Gastrocnemius medialis (tissue), 4 donors: Measurements from ENCODE around the gene AUTS2.

Experiments used
- POLR2A ChIP-seq, 2 donors: fragments of 450-650 bp; IDR thresholded peaks; one replicate each; pipeline ENCODE4 v1.6.1; 2017; ENCODE audit warnings: antibody characterized with exemption in 2 of 2, mild to moderate bottlenecking in 2 of 2, moderate library complexity in 2 of 2
- TF ChIP-seq, protein P1 (sequence below), 5 experiments: fragments of 450-650 bp in 3 of 5; fragments of 200-600 bp in 2 of 5; sonication (generic) in 2 of 5; IDR thresholded peaks in 4 of 5; conservative IDR thresholded peaks in 1 of 5; 1 replicate in 4 of 5; 2 replicates in 1 of 5; pipeline ENCODE4 v1.5.1; 2016 to 2019; ENCODE audit warnings: antibody characterized with exemption in 5 of 5, mild to moderate bottlenecking in 3 of 5, moderate library complexity in 3 of 5

DNA sequence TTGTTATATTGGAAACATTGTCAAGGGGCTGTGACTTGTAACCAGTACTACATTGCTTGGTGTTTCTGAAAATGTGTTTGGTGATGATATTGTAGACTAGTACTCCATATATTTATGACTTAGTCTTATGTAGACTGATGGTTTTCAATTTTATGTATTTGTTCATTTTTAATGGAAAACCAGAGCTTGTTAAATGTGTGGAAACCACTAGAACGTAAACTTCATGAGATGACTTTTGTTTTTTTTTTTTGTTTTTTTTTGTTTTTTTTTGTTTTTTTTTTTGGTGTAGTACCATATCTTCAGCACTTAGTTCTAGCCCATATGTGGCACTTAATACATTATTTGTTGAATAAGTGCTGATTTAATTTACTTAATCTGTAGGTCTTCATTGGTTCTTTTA is 518.6 kb downstream of the AUTS2 start:
- no peak for TF ChIP-seq POLR2A (IDR thresholded peaks at IDR 0.05)
- TF ChIP-seq, protein P1, sequence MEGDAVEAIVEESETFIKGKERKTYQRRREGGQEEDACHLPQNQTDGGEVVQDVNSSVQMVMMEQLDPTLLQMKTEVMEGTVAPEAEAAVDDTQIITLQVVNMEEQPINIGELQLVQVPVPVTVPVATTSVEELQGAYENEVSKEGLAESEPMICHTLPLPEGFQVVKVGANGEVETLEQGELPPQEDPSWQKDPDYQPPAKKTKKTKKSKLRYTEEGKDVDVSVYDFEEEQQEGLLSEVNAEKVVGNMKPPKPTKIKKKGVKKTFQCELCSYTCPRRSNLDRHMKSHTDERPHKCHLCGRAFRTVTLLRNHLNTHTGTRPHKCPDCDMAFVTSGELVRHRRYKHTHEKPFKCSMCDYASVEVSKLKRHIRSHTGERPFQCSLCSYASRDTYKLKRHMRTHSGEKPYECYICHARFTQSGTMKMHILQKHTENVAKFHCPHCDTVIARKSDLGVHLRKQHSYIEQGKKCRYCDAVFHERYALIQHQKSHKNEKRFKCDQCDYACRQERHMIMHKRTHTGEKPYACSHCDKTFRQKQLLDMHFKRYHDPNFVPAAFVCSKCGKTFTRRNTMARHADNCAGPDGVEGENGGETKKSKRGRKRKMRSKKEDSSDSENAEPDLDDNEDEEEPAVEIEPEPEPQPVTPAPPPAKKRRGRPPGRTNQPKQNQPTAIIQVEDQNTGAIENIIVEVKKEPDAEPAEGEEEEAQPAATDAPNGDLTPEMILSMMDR (IDR thresholded peaks at IDR 0.05 in 4 of 5, conservative IDR thresholded peaks at IDR 0.05 in 1 of 5): no peak
